Ishikawa (cell line): ENCODE measurements around the gene VAV3.

Experiments used
- CEBPB ChIP-seq: IDR thresholded peaks from 2 replicates; pipeline ENCODE4 v1.6.1; 2012
- CREB1 ChIP-seq: IDR thresholded peaks from 2 replicates; pipeline ENCODE4 v1.6.1; 2012; ENCODE audit warnings: low read depth
- EGR1 ChIP-seq: IDR thresholded peaks from 2 replicates; pipeline ENCODE4 v1.6.1; 2012
- EP300 ChIP-seq: IDR thresholded peaks from 2 replicates; pipeline ENCODE4 v1.6.1; 2012; ENCODE audit warnings: borderline replicate concordance
- FOXM1 ChIP-seq: IDR thresholded peaks from 2 replicates; pipeline ENCODE4 v1.6.1; 2012; ENCODE audit warnings: low read depth, borderline replicate concordance
- NFIC ChIP-seq: IDR thresholded peaks from 2 replicates; pipeline ENCODE4 v1.6.1; 2012
- RAD21 ChIP-seq: IDR thresholded peaks from 2 replicates; pipeline ENCODE4 v1.6.1; 2012; ENCODE audit warnings: low read depth
- TAF1 ChIP-seq: IDR thresholded peaks from 2 replicates; pipeline ENCODE4 v1.6.1; 2012; ENCODE audit warnings: low read depth, mild to moderate bottlenecking
- TCF12 ChIP-seq: IDR thresholded peaks from 2 replicates; pipeline ENCODE4 v1.6.1; 2012; ENCODE audit warnings: low read depth
- TEAD4 ChIP-seq: IDR thresholded peaks from 2 replicates; pipeline ENCODE4 v1.6.1; 2012
- YY1 ChIP-seq: IDR thresholded peaks from 2 replicates; pipeline ENCODE4 v1.6.1; 2012; ENCODE audit warnings: low read depth
- ZBTB7A ChIP-seq: IDR thresholded peaks from 2 replicates; pipeline ENCODE4 v1.6.1; 2012; ENCODE audit warnings: low read depth
- TF ChIP-seq, protein P1 (sequence below): IDR thresholded peaks from 2 replicates; pipeline ENCODE4 v1.6.1; 2012
- TF ChIP-seq, protein P2 (sequence below): IDR thresholded peaks from 2 replicates; pipeline ENCODE4 v1.6.1; 2012
- TF ChIP-seq, protein P3 (sequence below): IDR thresholded peaks from 2 replicates; pipeline ENCODE4 v1.6.1; 2012; ENCODE audit warnings: low read depth, mild to moderate bottlenecking

VAV3 gene

DNA sequence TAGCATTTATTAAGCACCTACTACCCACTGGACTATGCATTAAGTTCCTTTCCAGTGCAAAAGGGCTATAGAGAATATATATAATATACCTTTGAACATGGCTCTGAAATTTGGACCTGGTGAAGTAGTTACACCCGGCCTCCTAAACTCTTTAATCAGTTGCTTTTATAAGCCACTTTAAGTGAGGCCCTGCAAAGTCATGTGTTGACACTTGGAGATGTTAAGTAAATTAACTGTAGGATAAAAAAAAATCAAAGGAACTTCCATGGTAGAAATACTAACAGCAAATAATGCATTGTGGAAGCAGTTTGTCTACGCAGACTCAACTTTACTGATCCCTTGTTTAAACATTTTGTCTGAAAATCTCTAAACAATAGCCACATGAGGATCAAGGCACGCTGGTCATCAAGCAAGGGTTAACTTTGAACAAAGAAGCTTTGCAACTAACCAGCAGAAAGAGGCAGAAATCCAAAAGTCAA is 283.9 kb downstream of the VAV3 start:
- TF ChIP-seq ZBTB7A (no peak), NFIC (no peak), EP300 (no peak), TAF1 (no peak), CEBPB (no peak), RAD21 (no peak), FOXM1 (no peak), YY1 (no peak), CREB1 (no peak), TEAD4 (no peak), EGR1 (no peak), TCF12 (no peak)
- TF ChIP-seq, protein P1, sequence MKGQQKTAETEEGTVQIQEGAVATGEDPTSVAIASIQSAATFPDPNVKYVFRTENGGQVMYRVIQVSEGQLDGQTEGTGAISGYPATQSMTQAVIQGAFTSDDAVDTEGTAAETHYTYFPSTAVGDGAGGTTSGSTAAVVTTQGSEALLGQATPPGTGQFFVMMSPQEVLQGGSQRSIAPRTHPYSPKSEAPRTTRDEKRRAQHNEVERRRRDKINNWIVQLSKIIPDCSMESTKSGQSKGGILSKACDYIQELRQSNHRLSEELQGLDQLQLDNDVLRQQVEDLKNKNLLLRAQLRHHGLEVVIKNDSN: no peak
- TF ChIP-seq, protein P2, sequence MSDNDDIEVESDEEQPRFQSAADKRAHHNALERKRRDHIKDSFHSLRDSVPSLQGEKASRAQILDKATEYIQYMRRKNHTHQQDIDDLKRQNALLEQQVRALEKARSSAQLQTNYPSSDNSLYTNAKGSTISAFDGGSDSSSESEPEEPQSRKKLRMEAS: no peak
- TF ChIP-seq, protein P3, sequence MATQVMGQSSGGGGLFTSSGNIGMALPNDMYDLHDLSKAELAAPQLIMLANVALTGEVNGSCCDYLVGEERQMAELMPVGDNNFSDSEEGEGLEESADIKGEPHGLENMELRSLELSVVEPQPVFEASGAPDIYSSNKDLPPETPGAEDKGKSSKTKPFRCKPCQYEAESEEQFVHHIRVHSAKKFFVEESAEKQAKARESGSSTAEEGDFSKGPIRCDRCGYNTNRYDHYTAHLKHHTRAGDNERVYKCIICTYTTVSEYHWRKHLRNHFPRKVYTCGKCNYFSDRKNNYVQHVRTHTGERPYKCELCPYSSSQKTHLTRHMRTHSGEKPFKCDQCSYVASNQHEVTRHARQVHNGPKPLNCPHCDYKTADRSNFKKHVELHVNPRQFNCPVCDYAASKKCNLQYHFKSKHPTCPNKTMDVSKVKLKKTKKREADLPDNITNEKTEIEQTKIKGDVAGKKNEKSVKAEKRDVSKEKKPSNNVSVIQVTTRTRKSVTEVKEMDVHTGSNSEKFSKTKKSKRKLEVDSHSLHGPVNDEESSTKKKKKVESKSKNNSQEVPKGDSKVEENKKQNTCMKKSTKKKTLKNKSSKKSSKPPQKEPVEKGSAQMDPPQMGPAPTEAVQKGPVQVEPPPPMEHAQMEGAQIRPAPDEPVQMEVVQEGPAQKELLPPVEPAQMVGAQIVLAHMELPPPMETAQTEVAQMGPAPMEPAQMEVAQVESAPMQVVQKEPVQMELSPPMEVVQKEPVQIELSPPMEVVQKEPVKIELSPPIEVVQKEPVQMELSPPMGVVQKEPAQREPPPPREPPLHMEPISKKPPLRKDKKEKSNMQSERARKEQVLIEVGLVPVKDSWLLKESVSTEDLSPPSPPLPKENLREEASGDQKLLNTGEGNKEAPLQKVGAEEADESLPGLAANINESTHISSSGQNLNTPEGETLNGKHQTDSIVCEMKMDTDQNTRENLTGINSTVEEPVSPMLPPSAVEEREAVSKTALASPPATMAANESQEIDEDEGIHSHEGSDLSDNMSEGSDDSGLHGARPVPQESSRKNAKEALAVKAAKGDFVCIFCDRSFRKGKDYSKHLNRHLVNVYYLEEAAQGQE: no peak

DNA sequence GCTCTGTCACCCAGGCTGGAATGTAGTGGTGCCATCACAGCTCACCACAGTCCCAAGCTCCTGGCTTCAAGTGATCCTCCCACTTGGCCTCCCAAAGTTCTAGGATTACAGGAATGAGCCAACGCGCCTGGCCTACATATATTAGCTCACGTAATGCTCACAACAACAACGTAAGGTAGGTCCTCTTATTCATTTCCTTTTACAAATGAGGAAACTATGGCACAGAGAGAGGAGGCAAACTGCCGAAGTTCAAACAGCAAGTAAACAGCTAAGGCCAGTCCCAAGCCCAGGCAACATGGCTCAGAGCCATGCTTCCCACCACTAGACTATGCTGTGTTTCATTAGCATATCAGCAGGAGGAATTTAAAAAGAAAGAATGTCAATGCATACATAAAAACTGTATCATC is 284.4 kb downstream of the VAV3 start:
- TF ChIP-seq, protein P2: no peak
- TF ChIP-seq TCF12: no peak
- no peak for TF ChIP-seq YY1
- TF ChIP-seq ZBTB7A: no peak
- no peak for TF ChIP-seq TAF1

DNA sequence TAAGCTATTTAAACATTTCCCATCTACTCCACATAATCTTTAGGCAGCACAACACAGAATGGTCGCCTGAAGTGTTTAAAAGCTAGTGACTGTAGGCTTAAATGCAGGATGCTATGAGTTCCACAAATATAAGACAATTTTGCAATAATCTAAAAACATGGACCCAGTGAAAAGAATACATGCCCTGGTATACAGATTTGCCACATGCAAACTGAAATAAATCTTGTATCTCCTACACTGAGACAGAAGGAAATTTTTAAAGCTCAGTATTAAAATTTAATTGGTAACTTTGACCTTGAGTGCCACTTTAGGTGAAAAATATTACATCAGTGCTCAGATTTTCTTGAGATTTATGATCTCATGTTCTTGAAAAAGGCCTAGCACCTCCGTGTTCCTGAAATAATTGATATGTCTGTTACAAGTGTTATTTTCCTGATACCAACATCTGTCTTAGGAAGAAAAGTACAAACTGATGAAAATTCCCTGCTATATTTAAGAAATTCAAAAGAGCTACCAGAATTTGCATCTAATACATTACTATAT is 285.5 kb downstream of the VAV3 start:
- TF ChIP-seq TAF1 (no peak), YY1 (no peak), ZBTB7A (no peak), TCF12 (no peak), CEBPB (no peak), FOXM1 (no peak), EGR1 (no peak), NFIC (no peak), RAD21 (no peak), EP300 (no peak)
- TF ChIP-seq, protein P1: no peak
- TF ChIP-seq, protein P3: no peak

DNA sequence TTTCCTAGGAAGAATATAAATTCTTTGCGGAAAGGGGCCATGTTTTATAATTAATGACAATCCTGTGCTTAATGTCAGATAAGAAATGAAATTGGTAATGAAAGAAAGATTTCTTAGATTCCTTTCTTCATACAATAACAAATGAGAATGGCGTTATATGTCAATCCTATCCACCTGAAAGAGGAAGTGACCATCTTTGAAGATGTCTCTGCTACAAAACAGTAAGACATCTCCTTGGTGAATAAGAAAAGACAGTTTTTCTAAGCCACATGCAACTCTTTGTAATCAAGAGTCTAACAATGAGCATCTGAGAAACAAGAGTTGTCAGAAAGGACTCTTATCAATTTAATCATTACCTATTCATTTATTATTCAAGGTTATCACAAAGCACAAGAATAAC is 286.0 kb downstream of the VAV3 start:
- no peak for TF ChIP-seq TEAD4
- TF ChIP-seq RAD21: no peak
- no peak for TF ChIP-seq NFIC
- no peak for TF ChIP-seq EP300
- no peak for TF ChIP-seq CEBPB
- TF ChIP-seq TCF12: no peak
- TF ChIP-seq, protein P2: no peak
- no peak for TF ChIP-seq ZBTB7A

DNA sequence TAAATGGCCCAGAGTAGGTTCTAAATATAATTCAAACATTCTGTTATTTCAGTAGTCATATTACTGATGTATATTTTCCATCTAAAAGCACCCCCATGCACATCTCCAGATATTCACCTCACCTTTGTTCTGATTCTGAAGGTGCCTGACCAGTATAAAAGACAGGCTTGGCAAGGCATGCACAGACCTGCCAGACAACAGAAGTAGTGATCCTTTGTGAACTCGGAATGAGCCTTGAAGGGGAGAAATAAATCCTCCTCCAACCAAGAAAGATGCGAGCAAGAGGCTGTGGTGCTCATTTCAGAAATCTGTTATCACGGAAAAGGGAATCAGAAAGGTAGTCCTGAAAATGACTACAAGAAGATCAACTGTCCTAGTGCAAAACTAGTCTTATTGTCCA is 287.3 kb downstream of the VAV3 start:
- no peak for TF ChIP-seq RAD21
- no peak for TF ChIP-seq CREB1
- TF ChIP-seq TCF12: no peak
- TF ChIP-seq CEBPB: no peak
- no peak for TF ChIP-seq EGR1
- TF ChIP-seq TAF1: no peak
- TF ChIP-seq NFIC: no peak
- TF ChIP-seq, protein P3: no peak
